H1 (cell line): ENCODE results near the gene FRY. TPM values are rescaled to one million over a fixed set of nuclear protein-coding genes. Genes with fewer than 3 reads are reported as not detected.

Source experiments
- CTCF ChIA-PET: fragments of 300-600 bp; sonication (Branson Sonifier 250); formaldehyde crosslinking; loops from one replicate; lab custom pipeline; 2021; ENCODE audit not compliant: partially characterized antibody; lab: Charles Lee
- POLR2A ChIA-PET: fragments of 300-600 bp; sonication (Branson Sonifier 250); formaldehyde crosslinking; loops from one replicate; lab custom pipeline; 2021; ENCODE audit warnings: inconsistent platforms; ENCODE audit not compliant: partially characterized antibody; lab: Charles Lee
- DNase-seq, 2 experiments: peaks; one replicate each; pipeline versions ENCODE4 v3.0.0 to v3.0.0-alpha.2; 2010 to 2022; ENCODE audit warnings: low spot score in 2 of 2, low read depth in 1 of 2, mixed read lengths in 1 of 2
- FAIRE-seq: peaks from 2 replicates; lab custom pipeline; 2011; peaks lifted over from hg19 to GRCh38; lab: Jason Lieb, UNC
- H2AFZ ChIP-seq: 2 replicates; pipeline ENCODE4 v1.8.1; 2012; ENCODE audit warnings: low read length, inconsistent platforms
- H2AK5ac ChIP-seq: 2 replicates; pipeline ENCODE4 v1.6.1; 2013; ENCODE audit warnings: low read depth, low read length
- H2BK120ac ChIP-seq: replicated peaks from 2 replicates; pipeline ENCODE3; 2013; ENCODE audit warnings: low read depth, low read length, inconsistent platforms
- H2BK12ac ChIP-seq: 2 replicates; pipeline ENCODE4 v1.6.1; 2013; ENCODE audit warnings: low read depth, low read length
- H2BK15ac ChIP-seq: 2 replicates; pipeline ENCODE4 v1.6.1; 2013; ENCODE audit warnings: low read length
- H2BK20ac ChIP-seq: 2 replicates; pipeline ENCODE4 v1.6.1; 2013; ENCODE audit warnings: low read length
- H2BK5ac ChIP-seq: 2 replicates; pipeline ENCODE4 v1.6.1; 2013; ENCODE audit warnings: low read depth, low read length
- H3K14ac ChIP-seq: 2 replicates; pipeline ENCODE4 v1.6.1; 2013; ENCODE audit warnings: inconsistent platforms; ENCODE audit not compliant: insufficient read length
- H3K18ac ChIP-seq: 2 replicates; pipeline ENCODE4 v1.6.1; 2013; ENCODE audit warnings: low read length; ENCODE audit errors: extremely low read depth
- H3K23ac ChIP-seq: 2 replicates; pipeline ENCODE4 v1.6.1; 2013; ENCODE audit warnings: inconsistent platforms; ENCODE audit not compliant: insufficient read length
- H3K23me2 ChIP-seq: 2 replicates; pipeline ENCODE4 v1.6.1; 2013; ENCODE audit warnings: low read depth, low read length
- H3K27ac ChIP-seq: 2 replicates; pipeline ENCODE4 v1.6.1; 2011; ENCODE audit warnings: low read depth, low read length, inconsistent platforms
- H3K27me3 ChIP-seq, 4 experiments: replicated peaks in 1 of 4; 1 replicate in 1 of 4; 2 replicates in 3 of 4; pipeline versions ENCODE4 v1.6.1 to v1.8.1; 2011 to 2013; ENCODE audit warnings: low read length in 3 of 4, mild to moderate bottlenecking in 3 of 4, inconsistent platforms in 2 of 4, mixed read lengths in 2 of 4, moderate library complexity in 1 of 4; ENCODE audit not compliant: control insufficient read depth in 3 of 4, insufficient read depth in 3 of 4; ENCODE audit errors: extremely low read depth in 1 of 4
- H3K36me3 ChIP-seq, 4 experiments: 2 replicates each; pipeline versions ENCODE4 v1.6.1 to v1.8.1; 2011 to 2013; ENCODE audit warnings: mild to moderate bottlenecking in 4 of 4, low read length in 3 of 4, moderate library complexity in 2 of 4, control low read depth in 1 of 4, inconsistent platforms in 1 of 4; ENCODE audit not compliant: insufficient read depth in 4 of 4, control insufficient read depth in 2 of 4
- H3K4ac ChIP-seq: replicated peaks from 2 replicates; pipeline ENCODE3; 2013; ENCODE audit warnings: low read length, low read depth, mixed read lengths, inconsistent platforms; ENCODE audit not compliant: insufficient read length
- H3K4me1 ChIP-seq, 4 experiments: replicated peaks in 1 of 4; 1 replicate in 1 of 4; 2 replicates in 3 of 4; pipeline versions ENCODE4 v1.6.1 to v1.8.1; 2011 to 2013; ENCODE audit warnings: low read length in 3 of 4, inconsistent platforms in 2 of 4, mixed read lengths in 1 of 4; ENCODE audit not compliant: insufficient read depth in 4 of 4, control insufficient read depth in 3 of 4
- H3K4me2 ChIP-seq, 2 experiments: 2 replicates each; pipeline versions ENCODE4 v1.6.1 to v1.8.1; 2011 to 2013; ENCODE audit warnings: low read depth in 2 of 2, low read length in 2 of 2, control low read depth in 1 of 2, inconsistent platforms in 1 of 2, mild to moderate bottlenecking in 1 of 2; ENCODE audit not compliant: insufficient read depth in 1 of 2
- H3K4me3 ChIP-seq, 4 experiments: fragments of 200-600, 300-600 bp in 1 of 4; sonication (generic), shearing (Covaris generic), sonication (Bioruptor Twin) in 1 of 4; 2 replicates each; pipeline versions ENCODE4 v1.5.1 to v1.8.1; 2011 to 2016; ENCODE audit warnings: low read length in 4 of 4, low read depth in 3 of 4, control low read depth in 2 of 4, inconsistent platforms in 2 of 4, mild to moderate bottlenecking in 2 of 4, mixed read lengths in 1 of 4, moderate library complexity in 1 of 4; ENCODE audit not compliant: insufficient read depth in 2 of 4; ENCODE audit errors: extremely low read depth in 1 of 4
- H3K56ac ChIP-seq: replicated peaks from 2 replicates; pipeline ENCODE3; 2013; ENCODE audit warnings: low read depth, mild to moderate bottlenecking, mixed read lengths, low read length, inconsistent platforms; ENCODE audit not compliant: insufficient read length
- H3K79me1 ChIP-seq: 2 replicates; pipeline ENCODE4 v1.6.1; 2013; ENCODE audit warnings: low read depth, low read length, control low read depth
- H3K79me2 ChIP-seq, 2 experiments: 2 replicates each; pipeline versions ENCODE4 v1.6.1 to v1.8.1; 2012 to 2013; ENCODE audit warnings: low read length in 2 of 2, mild to moderate bottlenecking in 2 of 2, inconsistent platforms in 1 of 2; ENCODE audit not compliant: insufficient read depth in 2 of 2, control insufficient read depth in 1 of 2
- H3K9ac ChIP-seq, 4 experiments: replicated peaks in 1 of 4; 1 replicate in 1 of 4; 2 replicates in 3 of 4; pipeline versions ENCODE4 v1.6.1 to v1.8.1; 2011 to 2013; ENCODE audit warnings: low read depth in 3 of 4, low read length in 3 of 4, control low read depth in 2 of 4, mild to moderate bottlenecking in 2 of 4, moderate library complexity in 2 of 4, inconsistent platforms in 1 of 4; ENCODE audit errors: extremely low read depth in 1 of 4
- H3K9me3 ChIP-seq, 2 experiments: 2 replicates each; pipeline versions ENCODE4 v1.6.1 to v1.8.1; 2012 to 2013; ENCODE audit warnings: mild to moderate bottlenecking in 2 of 2, moderate library complexity in 2 of 2, control low read depth in 1 of 2, inconsistent platforms in 1 of 2, low read depth in 1 of 2, low read length in 1 of 2, mixed read lengths in 1 of 2; ENCODE audit not compliant: insufficient read depth in 2 of 2
- H4K20me1 ChIP-seq, 2 experiments: replicated peaks in 1 of 2; 2 replicates each; pipeline versions ENCODE3 to v1.8.1; 2011 to 2013; ENCODE audit warnings: inconsistent platforms in 2 of 2, low read length in 2 of 2, mild to moderate bottlenecking in 1 of 2; ENCODE audit not compliant: insufficient read depth in 2 of 2, control insufficient read depth in 1 of 2
- H4K5ac ChIP-seq: 2 replicates; pipeline ENCODE4 v1.6.1; 2013; ENCODE audit warnings: low read length, low read depth, mixed read lengths, inconsistent platforms; ENCODE audit not compliant: insufficient read length
- H4K8ac ChIP-seq: 2 replicates; pipeline ENCODE4 v1.8.0; 2013; ENCODE audit warnings: mild to moderate bottlenecking, moderate library complexity, low read length, inconsistent platforms; ENCODE audit not compliant: insufficient read depth; ENCODE audit errors: extremely low read depth
- H4K91ac ChIP-seq: replicated peaks from 2 replicates; pipeline ENCODE3; 2013; ENCODE audit warnings: low read length, mixed read lengths, inconsistent platforms; ENCODE audit not compliant: insufficient read length
- BCL11A ChIP-seq, 2 experiments: IDR thresholded peaks; one replicate each; pipeline ENCODE4 v1.6.1; 2011; ENCODE audit warnings: low read depth in 2 of 2, low read length in 2 of 2, mild to moderate bottlenecking in 2 of 2
- HDAC6 ChIP-seq: IDR thresholded peaks from one replicate; pipeline ENCODE4 v1.7.1; 2012; ENCODE audit warnings: low read depth, mild to moderate bottlenecking, inconsistent platforms, low read length, moderate library complexity
- KDM1A ChIP-seq: fragments of 200-600, 300-600 bp; sonication (generic); IDR thresholded peaks from 2 replicates; pipeline ENCODE4 v1.7.1; 2016; ENCODE audit warnings: mild to moderate bottlenecking, low read length, borderline replicate concordance
- SIRT6 ChIP-seq: IDR thresholded peaks from one replicate; pipeline ENCODE4 v1.7.1; 2012; ENCODE audit warnings: low read length, inconsistent platforms
- TAF7 ChIP-seq: optimal IDR thresholded peaks from 2 replicates; pipeline ENCODE3; 2011; ENCODE audit warnings: low read depth, mild to moderate bottlenecking, inconsistent platforms, low read length, moderate library complexity, borderline replicate concordance
- WGBS, 2 experiments: shearing (Covaris generic) in 1 of 2; methylation state at CpG; one replicate each; pipeline versions ENCODE4 v1.1.6 to v1.1.7; 2013 to 2015; ENCODE audit warnings: low lambda C conversion rate in 2 of 2, mixed read lengths in 2 of 2, inconsistent platforms in 1 of 2, low coverage in 1 of 2, missing lambda C conversion rate in 1 of 2; ENCODE audit not compliant: insufficient replicate concordance in 2 of 2, insufficient coverage in 1 of 2, insufficient read length in 1 of 2; ENCODE audit errors: extremely low coverage in 1 of 2, missing lambda C conversion rate in 1 of 2; 5-methylcytosine and 5-hydroxymethylcytosine counted together
- polyA plus RNA-seq, 7 experiments: library from polyadenylated mRNA; depleted of rRNA in 3 of 7; stranded (reverse) in 5 of 7; unstranded in 2 of 7; fragments of >200 nt in 5 of 7; fragments of 200-250 nt in 2 of 7; gene quantifications; 1 replicate in 5 of 7; 2 replicates in 1 of 7; 4 replicates in 1 of 7; pipeline versions ENCODE4 v1.2.1 to v1.2.3, GENCODE V29; 2011 to 2013; ENCODE audit warnings: missing spikeins in 2 of 7, mixed read lengths in 2 of 7
- total RNA-seq: library from RNA; stranded (reverse); fragmentation: NEBNext Ultra II Directional; extraction: Animal tissue kit (Norgen Biotek cat#: 25700); gene quantifications from 2 replicates; pipeline ENCODE4 v1.2.1, GENCODE V29; 2021
- TF ChIP-seq, protein P1 (sequence below): IDR thresholded peaks from 2 replicates; pipeline ENCODE4 v1.6.1; 2012; ENCODE audit warnings: low read length, inconsistent platforms

FRY gene
- total and polyA plus RNA-seq, 2 of the 8 experiments (the other 6 are each of a cell fraction or from before 2014, with no cell fraction given), result 4.3 to 9.2 TPM

DNA sequence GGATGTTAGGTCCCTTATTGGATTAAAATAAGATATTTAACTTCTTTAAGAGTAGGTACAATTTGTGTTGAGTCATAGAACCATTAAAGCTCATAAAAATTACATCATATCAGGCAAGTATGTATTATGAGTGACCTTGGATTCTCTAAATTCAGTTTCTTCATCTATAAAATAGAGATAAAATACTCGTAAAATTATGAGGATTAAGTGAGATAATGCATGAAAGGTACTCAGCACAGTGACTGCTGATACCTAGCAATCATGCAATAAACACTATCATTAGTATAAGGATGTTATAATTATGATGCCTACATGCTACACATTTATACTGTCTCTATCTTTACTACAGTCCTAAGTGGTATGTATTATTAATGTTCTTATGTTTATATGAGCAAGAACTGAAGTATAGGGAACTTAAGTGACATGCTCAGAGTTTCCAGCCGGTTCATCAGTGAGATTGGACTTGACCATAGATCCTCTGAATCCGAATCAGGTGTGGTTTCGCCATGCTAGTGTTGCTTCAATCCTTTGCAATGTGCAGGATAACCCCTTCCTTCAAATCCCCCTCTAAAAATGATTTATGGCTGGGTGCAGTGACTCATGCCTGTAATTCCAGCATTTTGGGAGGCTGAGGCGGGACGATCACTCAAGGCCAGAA, 22.9 kb upstream of the FRY start:
- Histone ChIP-seq H3K18ac (no peak overlapping the region), H4K91ac (no peak overlapping the region), H3K9ac (no peak overlapping the region), H3K27me3 (no peaks in the 10 kb centered on the region), H2AFZ (no peak overlapping the region), H3K79me2 (no peaks in the 10 kb centered on the region), H3K23ac (no peak overlapping the region), H4K20me1 (no peaks in the 10 kb centered on the region), H2BK12ac (no peak overlapping the region), H4K8ac (no peak overlapping the region), H2BK15ac (no peak overlapping the region), H3K4ac (no peak overlapping the region), H3K36me3 (no peaks in the 10 kb centered on the region), H3K9me3 (no peaks in the 10 kb centered on the region), H3K23me2 (no peaks in the 10 kb centered on the region), H2BK5ac (no peak overlapping the region), H3K79me1 (no peaks in the 10 kb centered on the region), H3K4me1 (no peaks in the 10 kb centered on the region; a peak in 1 of 7 replicates), H3K4me2 (no peak overlapping the region), H3K56ac (no peak overlapping the region), H4K5ac (no peak overlapping the region), H3K4me3 (no peak overlapping the region), H2BK20ac (no peak overlapping the region), H2AK5ac (no peak overlapping the region), H3K27ac (no peak overlapping the region), H3K14ac (no peak overlapping the region), H2BK120ac (no peak overlapping the region)
- ChIA-PET POLR2A (no interaction called here), CTCF (interaction anchor here (0.7 to 1.5 kb wide), 2 partner anchors 11 to 39 kb away, joined by 3 read pairs; no protein-coding TSS in a partner anchor)
- DNase-seq, result no peak
- no peak for FAIRE-seq
- 89% methylated on average over 6 of the region's 6 CpGs; no CpG with 5 or more reads in 1 of the 2 experiments for WGBS, 2 experiments
- TF ChIP-seq SIRT6 (no peak), KDM1A (no peak), TAF7 (no peak), HDAC6 (no peak), BCL11A (IDR thresholded peaks at IDR 0.05; ENCODE audit: low read depth in 2 of 2, low read length in 2 of 2) (no peak)
- TF ChIP-seq, protein P1, sequence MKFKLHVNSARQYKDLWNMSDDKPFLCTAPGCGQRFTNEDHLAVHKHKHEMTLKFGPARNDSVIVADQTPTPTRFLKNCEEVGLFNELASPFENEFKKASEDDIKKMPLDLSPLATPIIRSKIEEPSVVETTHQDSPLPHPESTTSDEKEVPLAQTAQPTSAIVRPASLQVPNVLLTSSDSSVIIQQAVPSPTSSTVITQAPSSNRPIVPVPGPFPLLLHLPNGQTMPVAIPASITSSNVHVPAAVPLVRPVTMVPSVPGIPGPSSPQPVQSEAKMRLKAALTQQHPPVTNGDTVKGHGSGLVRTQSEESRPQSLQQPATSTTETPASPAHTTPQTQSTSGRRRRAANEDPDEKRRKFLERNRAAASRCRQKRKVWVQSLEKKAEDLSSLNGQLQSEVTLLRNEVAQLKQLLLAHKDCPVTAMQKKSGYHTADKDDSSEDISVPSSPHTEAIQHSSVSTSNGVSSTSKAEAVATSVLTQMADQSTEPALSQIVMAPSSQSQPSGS, result no peak
